ENCODE results near the gene NLE1.

The NLE1 gene

GRCh38 chr17:35167046-35167445 is 24.9 kb upstream of the NLE1 start:
- DNase-seq = no peak
- Mint-ChIP-seq H3K4me1 (no peaks in the 10 kb centered on the region), H3K4me3 (no peak overlapping the region), H3K27ac (no peak overlapping the region), H3K9me3 (no peaks in the 10 kb centered on the region), H3K36me3 (ENCODE audit: low read depth) (no peaks in the 10 kb centered on the region), H3K27me3 (ENCODE audit: low read depth, poor library complexity) (peaks cover 21% of the 10 kb centered on the region)
- TF ChIP-seq CTCF (IDR thresholded peaks at IDR 0.05) = no peak

- H3K27ac Mint-ChIP-seq = no peak overlapping the region
These were observed 24.4 kb upstream of the NLE1 start for GRCh38 chr17:35166526-35166925.

GRCh38 chr17:35164716-35165115 is 22.6 kb upstream of the NLE1 start:
- Mint-ChIP-seq H3K27ac (no peak overlapping the region), H3K4me3 (no peak overlapping the region), H3K9me3 (no peaks in the 10 kb centered on the region), H3K36me3 (ENCODE audit: low read depth) (no peaks in the 10 kb centered on the region), H3K27me3 (ENCODE audit: low read depth, poor library complexity) (peaks cover 32% of the 10 kb centered on the region), H3K4me1 (no peaks in the 10 kb centered on the region)
- no peak for DNase-seq
- no peak for TF ChIP-seq CTCF (IDR thresholded peaks at IDR 0.05)

More at GRCh38 chr17:35166526-35166925, 24.4 kb upstream of the NLE1 start:
- H3K27me3 Mint-ChIP-seq (ENCODE audit: low read depth, poor library complexity) = peaks cover 21% of the 10 kb centered on the region
- no peak for TF ChIP-seq CTCF (IDR thresholded peaks at IDR 0.05)
- no peak for DNase-seq
- H3K4me1 Mint-ChIP-seq = no peaks in the 10 kb centered on the region
- H3K9me3 Mint-ChIP-seq = no peaks in the 10 kb centered on the region
- H3K4me3 Mint-ChIP-seq = no peak overlapping the region
- no peaks in the 10 kb centered on the region for H3K36me3 Mint-ChIP-seq (ENCODE audit: low read depth)

- peak overlapping the region; percentile 68 for H3K27ac Mint-ChIP-seq
- no peak for TF ChIP-seq CTCF (IDR thresholded peaks at IDR 0.05)
- H3K9me3 Mint-ChIP-seq = no peaks in the 10 kb centered on the region
- H3K4me3 Mint-ChIP-seq = no peak overlapping the region
- no peaks in the 10 kb centered on the region for H3K4me1 Mint-ChIP-seq
- H3K27me3 Mint-ChIP-seq (ENCODE audit: low read depth, poor library complexity) = peaks cover 37% of the 10 kb centered on the region
- no peaks in the 10 kb centered on the region for H3K36me3 Mint-ChIP-seq (ENCODE audit: low read depth)
- no peak for DNase-seq
These were observed 21.8 kb upstream of the NLE1 start for GRCh38 chr17:35163886-35164285.

- Mint-ChIP-seq H3K9me3 (no peaks in the 10 kb centered on the region), H3K27me3 (ENCODE audit: low read depth, poor library complexity) (peaks cover 46% of the 10 kb centered on the region), H3K4me3 (no peak overlapping the region), H3K4me1 (no peaks in the 10 kb centered on the region), H3K27ac (no peak overlapping the region), H3K36me3 (ENCODE audit: low read depth) (no peaks in the 10 kb centered on the region)
- no peak for DNase-seq
- TF ChIP-seq CTCF (IDR thresholded peaks at IDR 0.05) = no peak
These were observed 20.7 kb upstream of the NLE1 start for GRCh38 chr17:35162755-35163154.

GRCh38 chr17:35161281-35161761 is 19.2 kb upstream of the NLE1 start:
- DNase-seq = no peak
- no peak for TF ChIP-seq CTCF (IDR thresholded peaks at IDR 0.05)
- H3K36me3 Mint-ChIP-seq (ENCODE audit: low read depth) = no peaks in the 10 kb centered on the region
- H3K9me3 Mint-ChIP-seq = no peaks in the 10 kb centered on the region
- no peak overlapping the region for H3K27ac Mint-ChIP-seq
- H3K4me3 Mint-ChIP-seq = no peak overlapping the region
- H3K4me1 Mint-ChIP-seq = no peaks in the 10 kb centered on the region
- H3K27me3 Mint-ChIP-seq (ENCODE audit: low read depth, poor library complexity) = peaks cover 42% of the 10 kb centered on the region
